B cell (primary cell): ENCODE measurements around the gene SKAP1.

Experiments used
- EZH2 ChIP-seq: IDR thresholded peaks from 2 replicates; pipeline ENCODE4 v1.6.1; 2012; ENCODE audit warnings: borderline replicate concordance, low read depth, mild to moderate bottlenecking, moderate library complexity, low read length; ENCODE audit not compliant: insufficient read depth, poor library complexity, severe bottlenecking
- TF ChIP-seq, protein P1 (sequence below): fragments of 200-600 bp; IDR thresholded peaks from one replicate; pipeline ENCODE4 v1.8.0; 2022; ENCODE audit warnings: antibody characterized with exemption, mild to moderate bottlenecking

DNA sequence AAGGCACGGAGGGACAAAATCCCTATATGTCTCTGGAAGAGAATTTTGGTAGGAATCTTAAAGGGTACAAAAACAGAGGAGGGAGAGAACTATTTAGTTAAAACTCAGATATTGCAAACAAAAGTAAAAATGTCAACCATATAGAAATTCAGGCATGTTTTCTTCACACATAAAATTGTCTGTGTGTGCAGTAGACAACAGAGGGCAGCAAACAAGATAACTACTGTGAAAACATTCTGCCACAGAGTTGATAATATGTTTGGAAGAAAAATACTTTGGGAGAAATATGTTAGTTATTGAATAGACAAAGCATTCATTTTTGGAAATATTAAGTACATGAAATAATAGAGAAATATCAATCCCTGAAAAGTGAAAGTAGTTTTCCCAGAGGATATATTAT is 266.2 kb downstream of the SKAP1 start:
- TF ChIP-seq, protein P1, sequence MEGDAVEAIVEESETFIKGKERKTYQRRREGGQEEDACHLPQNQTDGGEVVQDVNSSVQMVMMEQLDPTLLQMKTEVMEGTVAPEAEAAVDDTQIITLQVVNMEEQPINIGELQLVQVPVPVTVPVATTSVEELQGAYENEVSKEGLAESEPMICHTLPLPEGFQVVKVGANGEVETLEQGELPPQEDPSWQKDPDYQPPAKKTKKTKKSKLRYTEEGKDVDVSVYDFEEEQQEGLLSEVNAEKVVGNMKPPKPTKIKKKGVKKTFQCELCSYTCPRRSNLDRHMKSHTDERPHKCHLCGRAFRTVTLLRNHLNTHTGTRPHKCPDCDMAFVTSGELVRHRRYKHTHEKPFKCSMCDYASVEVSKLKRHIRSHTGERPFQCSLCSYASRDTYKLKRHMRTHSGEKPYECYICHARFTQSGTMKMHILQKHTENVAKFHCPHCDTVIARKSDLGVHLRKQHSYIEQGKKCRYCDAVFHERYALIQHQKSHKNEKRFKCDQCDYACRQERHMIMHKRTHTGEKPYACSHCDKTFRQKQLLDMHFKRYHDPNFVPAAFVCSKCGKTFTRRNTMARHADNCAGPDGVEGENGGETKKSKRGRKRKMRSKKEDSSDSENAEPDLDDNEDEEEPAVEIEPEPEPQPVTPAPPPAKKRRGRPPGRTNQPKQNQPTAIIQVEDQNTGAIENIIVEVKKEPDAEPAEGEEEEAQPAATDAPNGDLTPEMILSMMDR: no peak
- TF ChIP-seq EZH2: no peak
